ENCODE measurements around the gene NEIL1.
"Not testable (repeated sequence)": the region's sequence is repeated elsewhere in the genome, so short reads cannot be mapped to it uniquely, and the experiment has no call there.

- TF ChIP-seq CTCF (IDR thresholded peaks at IDR 0.05); EZH2 (IDR thresholded peaks at IDR 0.05; ENCODE audit: borderline replicate concordance, insufficient read depth, low read depth, low read length, poor library complexity, severe bottlenecking): not testable (repeated sequence)
Observed at GRCh38 chr15:75343953-75344352, 2.9 kb upstream of the NEIL1 start.
